Calu3 (cell line): Measurements from ENCODE around the gene FAM131B. TPM values are rescaled to one million over a fixed set of nuclear protein-coding genes. Genes with fewer than 3 reads are reported as not detected.

ENCODE experiments used
- BruUV-seq: library from RNA; stranded (reverse); fragments of 400-500 nt; replicated peaks from 2 replicates; lab custom pipeline; 2021; lab: Mats Ljungman, UMichigan
- CTCF ChIA-PET: fragments of 300-600 bp; sonication (Branson Sonifier 250); formaldehyde crosslinking; loops from one replicate; lab custom pipeline; 2022; ENCODE audit warnings: antibody characterized with exemption; lab: Charles Lee
- DNase-seq: peaks from one replicate; pipeline ENCODE4 v3.0.0; 2022
- H3K27ac Mint-ChIP-seq: one replicate; pipeline ENCODE4 v1.8.0; 2022; ENCODE audit warnings: mixed read lengths; ENCODE audit not compliant: unreplicated experiment
- H3K27me3 Mint-ChIP-seq: one replicate; pipeline ENCODE4 v1.8.0; 2022; ENCODE audit warnings: mixed read lengths; ENCODE audit not compliant: unreplicated experiment
- H3K36me3 Mint-ChIP-seq: one replicate; pipeline ENCODE4 v1.8.0; 2022; ENCODE audit warnings: mild to moderate bottlenecking, moderate library complexity, mixed read lengths; ENCODE audit not compliant: insufficient read depth, unreplicated experiment
- H3K4me1 Mint-ChIP-seq: one replicate; pipeline ENCODE4 v1.8.0; 2022; ENCODE audit warnings: mild to moderate bottlenecking, low read depth, mixed read lengths; ENCODE audit not compliant: unreplicated experiment
- H3K4me3 Mint-ChIP-seq: one replicate; pipeline ENCODE4 v1.8.0; 2022; ENCODE audit warnings: mild to moderate bottlenecking, low read depth, moderate library complexity, mixed read lengths; ENCODE audit not compliant: unreplicated experiment
- H3K9me3 Mint-ChIP-seq: one replicate; pipeline ENCODE4 v1.8.0; 2022; ENCODE audit warnings: low read depth, mixed read lengths; ENCODE audit not compliant: unreplicated experiment
- CTCF ChIP-seq: fragments of 200-600 bp; IDR thresholded peaks from one replicate; pipeline ENCODE4 v1.8.0; 2022; ENCODE audit warnings: antibody characterized with exemption; ENCODE audit not compliant: unreplicated experiment
- intact Hi-C: fragments of 100-400 bp; cut with micrococcal nuclease; formaldehyde crosslinking; loops from one replicate; pipeline ENCODE4 v1.10.0; 2022; ENCODE audit not compliant: unreplicated experiment
- total RNA-seq: library from RNA; stranded (reverse); gene quantifications from 2 replicates; pipeline ENCODE4 v1.2.3, GENCODE V29; 2022

The FAM131B gene
- total RNA-seq, 1 experiment from 2014 or later: 0.19 TPM

DNA sequence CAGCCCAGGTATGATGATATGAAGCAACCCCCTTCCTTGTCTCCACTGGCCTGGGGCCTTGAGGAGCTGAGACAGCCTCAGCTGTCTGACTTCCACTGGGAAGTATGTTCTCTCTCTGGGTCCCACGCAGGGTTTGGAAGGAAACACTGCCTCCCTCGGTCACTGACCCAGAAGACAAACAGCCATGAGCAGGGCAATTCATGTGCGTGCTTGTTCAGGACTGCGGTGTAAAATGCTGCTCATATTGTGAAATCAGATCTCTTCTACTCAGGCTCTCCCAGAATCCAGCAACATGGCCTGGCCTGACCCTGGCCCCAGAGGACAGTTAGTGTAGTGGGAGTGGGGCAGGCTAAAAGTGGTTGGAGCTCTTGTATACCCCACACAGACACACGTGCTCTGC, 43.9 kb downstream of the FAM131B start:
- H3K4me1 Mint-ChIP-seq: peaks cover 28% of the 10 kb centered on the region
- DNase-seq: no peak
- no peak overlapping the region for H3K27ac Mint-ChIP-seq
- no peaks in the 10 kb centered on the region for H3K27me3 Mint-ChIP-seq
- CTCF ChIA-PET: no interaction called here
- intact Hi-C loops: no loop called here
- H3K9me3 Mint-ChIP-seq: no peaks in the 10 kb centered on the region
- no peaks in the 10 kb centered on the region for H3K36me3 Mint-ChIP-seq
- no TSS peak for BruUV-seq
- no peak overlapping the region for H3K4me3 Mint-ChIP-seq
- no peak for TF ChIP-seq CTCF

GRCh38 chr7:143316492-143316891, 46.0 kb downstream of the FAM131B start:
- DNase-seq: no peak
- peaks cover 20% of the 10 kb centered on the region for H3K4me1 Mint-ChIP-seq
- no peak overlapping the region for H3K27ac Mint-ChIP-seq
- intact Hi-C loops: no loop called here
- CTCF ChIA-PET: no interaction called here
- no TSS peak for BruUV-seq
- TF ChIP-seq CTCF: no peak
- no peaks in the 10 kb centered on the region for H3K9me3 Mint-ChIP-seq
- H3K27me3 Mint-ChIP-seq: no peaks in the 10 kb centered on the region
- no peaks in the 10 kb centered on the region for H3K36me3 Mint-ChIP-seq
- H3K4me3 Mint-ChIP-seq: no peak overlapping the region

DNA sequence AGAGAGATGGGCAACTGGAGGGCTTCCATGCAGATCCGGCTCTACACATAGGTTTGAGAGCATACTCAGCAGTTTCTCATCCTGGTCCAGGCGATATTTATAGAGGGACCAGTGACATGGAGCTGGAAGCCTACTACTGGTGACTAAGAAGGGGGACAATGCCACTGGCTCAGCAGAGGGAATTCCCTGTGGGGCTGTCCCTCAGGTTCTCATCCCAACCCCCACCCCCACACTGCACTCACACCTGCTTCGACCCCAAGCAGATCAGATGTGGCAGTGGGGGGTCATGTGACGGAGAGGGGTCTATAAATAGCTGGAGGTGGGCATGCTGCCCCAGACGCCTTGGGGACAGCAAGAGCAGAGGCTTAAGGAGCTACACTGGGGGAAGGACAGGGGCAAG, 46.7 kb downstream of the FAM131B start, which contains the start of gene CLCN1:
Gene CLCN1 (plus strand): TSS at position 336 of the 400 bp plus-strand sequence. CDS start 102 bp downstream, outside the sequence.
- Mint-ChIP-seq H3K4me3 (no peak within 1 kb of the TSS), H3K27ac (no peak within 1 kb of the TSS), H3K36me3 (no peaks in the 10 kb centered on the region), H3K27me3 (no peaks in the 10 kb centered on the region), H3K4me1 (peaks cover 15% of the 10 kb centered on the region), H3K9me3 (no peaks in the 10 kb centered on the region)
- no peak for DNase-seq
- BruUV-seq: no TSS peak
- intact Hi-C loops: no loop called here
- no peak for TF ChIP-seq CTCF
- CTCF ChIA-PET: no interaction called here

- Mint-ChIP-seq H3K27ac (no peak overlapping the region), H3K9me3 (no peaks in the 10 kb centered on the region), H3K27me3 (no peaks in the 10 kb centered on the region), H3K36me3 (no peaks in the 10 kb centered on the region), H3K4me3 (no peak overlapping the region), H3K4me1 (peaks cover 9% of the 10 kb centered on the region)
- CTCF ChIA-PET: no interaction called here
- no TSS peak for BruUV-seq
- no peak for DNase-seq
- intact Hi-C loops: no loop called here
- TF ChIP-seq CTCF: no peak
Measured at GRCh38 chr7:143314127-143314526, 48.4 kb downstream of the FAM131B start.
